ENCODE results near the gene NUDC. TPM values are rescaled to one million over a fixed set of nuclear protein-coding genes. Genes with fewer than 3 reads are reported as not detected.

The NUDC gene
- total and polyA plus RNA-seq, 9 of the 15 experiments (the other 6 are each of a cell fraction or from before 2014, with no cell fraction given) = 9.8 to 234 (median 149) TPM

DNA sequence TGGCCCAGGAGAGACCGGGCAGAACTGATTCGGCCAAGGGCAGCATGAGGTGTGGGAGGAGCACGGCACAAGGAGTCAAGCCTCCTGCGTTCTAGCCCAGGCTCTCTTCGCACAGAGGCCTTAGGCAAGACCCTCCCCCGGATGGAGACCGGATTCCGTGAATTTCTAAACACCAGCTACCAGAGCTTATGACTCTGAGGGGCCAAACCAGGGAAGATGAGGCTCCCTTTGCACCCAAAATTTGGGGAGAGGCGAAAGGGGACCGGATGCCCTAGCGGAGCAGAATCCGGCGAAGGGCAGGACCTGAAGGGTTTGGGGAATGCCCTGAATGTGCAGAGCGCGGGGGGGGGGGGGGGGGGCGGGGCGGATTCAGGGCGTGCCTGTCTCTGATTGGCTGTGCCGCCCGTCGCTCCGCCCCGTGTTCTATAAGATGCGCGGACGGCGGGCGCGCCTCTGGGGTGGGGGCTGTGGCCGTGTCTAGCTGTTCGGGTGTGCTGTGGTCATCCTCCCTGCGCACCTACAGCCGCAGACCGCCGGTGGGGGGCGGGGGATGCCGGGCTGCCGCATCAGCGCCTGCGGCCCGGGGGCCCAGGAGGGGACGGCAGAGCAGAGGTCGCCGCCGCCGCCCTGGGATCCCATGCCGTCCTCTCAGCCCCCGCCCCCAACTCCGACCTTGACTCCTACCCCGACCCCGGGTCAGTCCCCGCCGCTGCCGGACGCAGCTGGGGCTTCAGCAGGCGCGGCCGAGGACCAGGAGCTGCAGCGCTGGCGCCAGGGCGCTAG is 71.9 kb downstream of the NUDC start, which contains the start of gene TRNP1 (continued):
- peak; percentile 50 for TF ChIP-seq CREM (IDR thresholded peaks at IDR 0.05; ENCODE audit: low read depth)
- peak; percentile 71 for TF ChIP-seq PHF20 (IDR thresholded peaks at IDR 0.05; ENCODE audit: partially characterized antibody)
- no peak for TF ChIP-seq CAMTA2 (CRISPR knock-in tag; conservative IDR thresholded peaks at IDR 0.05)
- TF ChIP-seq MCM3 (IDR thresholded peaks at IDR 0.05) = no peak
- no peak for TF ChIP-seq ELK3 (CRISPR knock-in tag; IDR thresholded peaks at IDR 0.05)
- TF ChIP-seq, protein P1, sequence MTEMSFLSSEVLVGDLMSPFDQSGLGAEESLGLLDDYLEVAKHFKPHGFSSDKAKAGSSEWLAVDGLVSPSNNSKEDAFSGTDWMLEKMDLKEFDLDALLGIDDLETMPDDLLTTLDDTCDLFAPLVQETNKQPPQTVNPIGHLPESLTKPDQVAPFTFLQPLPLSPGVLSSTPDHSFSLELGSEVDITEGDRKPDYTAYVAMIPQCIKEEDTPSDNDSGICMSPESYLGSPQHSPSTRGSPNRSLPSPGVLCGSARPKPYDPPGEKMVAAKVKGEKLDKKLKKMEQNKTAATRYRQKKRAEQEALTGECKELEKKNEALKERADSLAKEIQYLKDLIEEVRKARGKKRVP (CRISPR knock-in tag; IDR thresholded peaks at IDR 0.05) = no peak
- TF ChIP-seq VEZF1 (CRISPR knock-in tag; IDR thresholded peaks at IDR 0.05) = peak; percentile 99
- TF ChIP-seq NFIC (IDR thresholded peaks at IDR 0.05) = no peak
- no peak for TF ChIP-seq NBN (IDR thresholded peaks at IDR 0.05; ENCODE audit: low read depth)
- TF ChIP-seq, protein P2, sequence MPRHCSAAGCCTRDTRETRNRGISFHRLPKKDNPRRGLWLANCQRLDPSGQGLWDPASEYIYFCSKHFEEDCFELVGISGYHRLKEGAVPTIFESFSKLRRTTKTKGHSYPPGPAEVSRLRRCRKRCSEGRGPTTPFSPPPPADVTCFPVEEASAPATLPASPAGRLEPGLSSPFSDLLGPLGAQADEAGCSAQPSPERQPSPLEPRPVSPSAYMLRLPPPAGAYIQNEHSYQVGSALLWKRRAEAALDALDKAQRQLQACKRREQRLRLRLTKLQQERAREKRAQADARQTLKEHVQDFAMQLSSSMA (CRISPR knock-in tag; IDR thresholded peaks at IDR 0.05) = no peak
- TF ChIP-seq ZNF24 (IDR thresholded peaks at IDR 0.05) = no peak
- no peak for TF ChIP-seq BRD4 (IDR thresholded peaks at IDR 0.05)
- TF ChIP-seq ZNF766 (CRISPR knock-in tag; conservative IDR thresholded peaks at IDR 0.05) = no peak
- TF ChIP-seq, protein P3, sequence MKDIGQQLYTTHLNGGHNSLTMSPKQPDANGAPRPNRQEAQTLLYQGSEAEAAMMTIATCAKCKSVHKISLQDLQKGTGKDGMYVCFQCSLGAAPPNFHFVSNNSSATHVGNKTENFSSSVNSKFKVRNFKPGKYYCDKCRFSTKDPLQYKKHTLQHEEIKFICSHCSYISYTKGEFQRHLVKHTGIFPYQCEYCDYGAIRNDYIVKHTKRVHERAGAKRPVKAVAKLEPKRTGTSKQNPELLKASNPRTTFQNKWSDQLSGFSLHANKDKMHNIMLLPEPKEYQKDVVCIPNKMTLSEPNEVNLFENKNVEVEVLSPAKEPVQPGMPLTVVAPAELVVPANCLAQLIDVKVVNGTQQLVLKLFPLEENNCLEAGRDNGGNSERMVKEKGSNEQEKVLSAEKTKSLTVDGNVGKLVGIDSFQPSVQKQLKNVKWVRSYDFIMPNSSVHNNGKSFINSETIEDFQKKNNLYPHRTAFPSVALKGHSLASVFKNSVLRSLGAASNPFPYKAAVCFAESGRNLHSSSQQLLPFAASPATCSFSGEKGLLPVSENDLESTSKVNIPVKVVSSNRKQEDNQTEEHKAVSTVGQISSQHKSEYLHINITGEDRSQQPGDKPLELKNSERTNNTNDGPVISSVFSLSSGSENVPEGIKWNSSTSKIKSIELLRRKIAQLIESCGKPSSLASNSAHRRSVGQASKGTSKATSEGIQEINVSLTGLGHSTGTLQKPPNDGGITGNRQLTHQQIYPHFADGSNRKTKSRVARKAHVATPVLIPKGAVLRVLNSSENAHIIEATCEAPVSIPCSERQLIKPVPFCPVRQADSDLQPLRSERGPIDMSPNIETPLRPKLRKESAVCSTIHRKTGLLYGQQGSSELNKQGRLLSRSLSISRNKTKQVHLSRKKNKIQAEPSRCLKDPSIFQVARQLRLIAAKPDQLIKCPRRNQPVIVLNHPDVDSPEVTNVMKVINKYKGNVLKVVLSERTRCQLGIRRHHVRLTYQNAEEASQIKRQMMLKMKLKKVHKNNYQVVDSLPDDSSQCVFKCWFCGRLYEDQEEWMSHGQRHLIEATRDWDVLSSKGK (CRISPR knock-in tag; IDR thresholded peaks at IDR 0.05) = no peak
- TF ChIP-seq NR2C2 (CRISPR knock-in tag; IDR thresholded peaks at IDR 0.05) = no peak
- no peak for TF ChIP-seq NR2C2 (tag; IDR thresholded peaks at IDR 0.05)
- no peak for TF ChIP-seq BMI1 (IDR thresholded peaks at IDR 0.05; ENCODE audit: low read length)
